DND-41 (cell line): ENCODE results near the gene REV3L.

Experiments
- ATAC-seq: fragments of 200-7000 bp; cut with Tn5 transposase; 3 replicates; pipeline ENCODE4 v1.9.1; 2021; ENCODE audit warnings: low read depth; ENCODE audit not compliant: insufficient read depth
- DNase-seq: peaks from one replicate; pipeline ENCODE4 v3.0.0-alpha.2; 2020
- H2AFZ ChIP-seq: 2 replicates; pipeline ENCODE4 v1.6.0; 2012; ENCODE audit warnings: low read depth, low read length
- H3K27ac ChIP-seq: 2 replicates; pipeline ENCODE4 v1.5.1; 2012; ENCODE audit warnings: low read length, inconsistent platforms
- H3K27me3 ChIP-seq: fragments of 200-600 bp; sonication (generic); 2 replicates; pipeline ENCODE4 v1.6.0; 2012; ENCODE audit warnings: low read length, mild to moderate bottlenecking, inconsistent platforms; ENCODE audit not compliant: insufficient read depth, poor library complexity
- H3K36me3 ChIP-seq: 2 replicates; pipeline ENCODE4 v1.5.1; 2012; ENCODE audit warnings: low read length, inconsistent platforms; ENCODE audit not compliant: insufficient read depth
- H3K4me1 ChIP-seq: 2 replicates; pipeline ENCODE4 v1.5.1; 2012; ENCODE audit warnings: mild to moderate bottlenecking, low read length; ENCODE audit not compliant: insufficient read depth
- H3K4me2 ChIP-seq: 2 replicates; pipeline ENCODE4 v1.6.0; 2012; ENCODE audit warnings: mild to moderate bottlenecking, moderate library complexity, low read length, inconsistent platforms; ENCODE audit not compliant: insufficient read depth
- H3K4me3 ChIP-seq, 2 experiments: fragments of 200-600 bp in 1 of 2; shearing (Covaris generic) in 1 of 2; 2 replicates each; pipeline ENCODE4 v1.5.1; 2012 to 2016; ENCODE audit warnings: inconsistent platforms in 2 of 2, low read length in 2 of 2, mild to moderate bottlenecking in 2 of 2, low read depth in 1 of 2, moderate library complexity in 1 of 2
- H3K79me2 ChIP-seq: 2 replicates; pipeline ENCODE4 v1.6.0; 2012; ENCODE audit warnings: low read length, inconsistent platforms; ENCODE audit not compliant: insufficient read depth
- H3K9ac ChIP-seq: 2 replicates; pipeline ENCODE4 v1.6.0; 2012; ENCODE audit warnings: low read depth, mild to moderate bottlenecking, inconsistent platforms, low read length, moderate library complexity
- H3K9me3 ChIP-seq: 2 replicates; pipeline ENCODE4 v1.5.1; 2012; ENCODE audit warnings: low read length, moderate library complexity, mild to moderate bottlenecking, inconsistent platforms; ENCODE audit not compliant: insufficient read depth, severe bottlenecking
- H4K20me1 ChIP-seq: 2 replicates; pipeline ENCODE4 v1.6.0; 2012; ENCODE audit warnings: low read length; ENCODE audit not compliant: insufficient read depth
- CTCF ChIP-seq: IDR thresholded peaks from 2 replicates; pipeline ENCODE4 v1.5.1; 2012; ENCODE audit warnings: borderline replicate concordance, low read length, moderate library complexity, mild to moderate bottlenecking; ENCODE audit not compliant: poor library complexity, severe bottlenecking; ENCODE audit errors: extremely low read depth
- EZH2 ChIP-seq: IDR thresholded peaks from 3 replicates; pipeline ENCODE4 v1.6.1; 2012; ENCODE audit warnings: borderline replicate concordance, low read depth, mild to moderate bottlenecking, moderate library complexity, low read length, inconsistent platforms; ENCODE audit not compliant: severe bottlenecking

Gene REV3L

GRCh38 chr6:111482959-111483735, at the start of gene REV3L:
TSS of gene REV3L (minus strand) at chr6:111483218. CDS start at chr6:111482888, 330 bp downstream.
- H3K79me2 ChIP-seq = peaks cover 98% of the 10 kb centered on the region
- peaks cover 17% of the 10 kb centered on the region for H3K36me3 ChIP-seq
- no peak for TF ChIP-seq EZH2
- TF ChIP-seq CTCF = no peak
- H3K4me3 ChIP-seq = peak within 1 kb of the TSS; percentile 81 to 89
- H3K4me2 ChIP-seq = peak within 1 kb of the TSS; percentile 71
- DNase-seq = peak; percentile 95
- peak within 1 kb of the TSS; percentile 90 for H2AFZ ChIP-seq
- peak within 1 kb of the TSS; percentile 88 for H3K9ac ChIP-seq
- peak; percentile 61 for ATAC-seq
- peaks cover 76% of the 10 kb centered on the region for H3K4me1 ChIP-seq
- H4K20me1 ChIP-seq = peaks cover 17% of the 10 kb centered on the region; the same call in 1 of the 2 replicates
- no peaks in the 10 kb centered on the region for H3K9me3 ChIP-seq
- H3K27me3 ChIP-seq = no peaks in the 10 kb centered on the region
- peak within 1 kb of the TSS; percentile 98 for H3K27ac ChIP-seq

GRCh38 chr6:111531185-111531584, 48.2 kb upstream of the REV3L start:
- Histone ChIP-seq H4K20me1 (peaks cover 4% of the 10 kb centered on the region; the same call in 1 of the 2 replicates), H3K27ac (0 out of 2 replicates have a peak overlapping the region, but pooled peaks have one; percentile 13), H3K4me1 (peaks cover 58% of the 10 kb centered on the region), H3K9me3 (no peaks in the 10 kb centered on the region), H3K36me3 (no peaks in the 10 kb centered on the region), H3K27me3 (no peaks in the 10 kb centered on the region), H3K4me3 (no peak overlapping the region), H3K9ac (no peak overlapping the region), H3K79me2 (peaks cover 94% of the 10 kb centered on the region), H2AFZ (no peak overlapping the region), H3K4me2 (no peak overlapping the region)
- TF ChIP-seq EZH2 (no peak), CTCF (no peak)
- DNase-seq = no peak
- no peak for ATAC-seq

DNA sequence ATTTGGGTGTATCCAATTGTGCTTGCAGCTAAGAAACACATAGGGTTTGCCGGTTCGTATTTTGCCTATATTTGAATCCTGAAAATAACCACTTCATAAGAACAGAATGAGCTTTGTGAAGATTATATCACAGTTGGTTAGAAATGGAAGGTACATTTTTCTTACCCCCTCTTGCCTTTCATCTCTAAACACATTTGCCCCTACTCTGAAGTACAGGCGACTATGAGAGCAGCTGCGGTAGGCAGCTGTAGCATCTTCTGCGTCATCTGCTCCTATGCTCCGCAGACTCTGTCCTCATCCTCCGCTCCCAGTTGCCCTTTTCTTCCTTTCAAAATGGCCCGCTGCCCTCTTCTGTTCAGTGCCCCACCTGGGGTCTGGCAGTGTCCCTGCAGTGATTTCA, 47.6 kb upstream of the REV3L start:
- ATAC-seq (peak; percentile 44), DNase-seq (peak; percentile 35)
- Histone ChIP-seq H3K4me1 (peaks cover 56% of the 10 kb centered on the region), H3K27me3 (no peaks in the 10 kb centered on the region), H3K36me3 (no peaks in the 10 kb centered on the region), H3K9ac (no peak overlapping the region), H3K79me2 (peaks cover 93% of the 10 kb centered on the region), H3K27ac (peak overlapping the region; percentile 55), H2AFZ (no peak overlapping the region), H3K4me3 (no peak overlapping the region), H4K20me1 (peaks cover 4% of the 10 kb centered on the region; the same call in 1 of the 2 replicates), H3K9me3 (no peaks in the 10 kb centered on the region), H3K4me2 (no peak overlapping the region)
- TF ChIP-seq EZH2 = no peak
- TF ChIP-seq CTCF = no peak
